Measurements from ENCODE around the gene RNLS. TPM values are rescaled to one million over a fixed set of nuclear protein-coding genes. Genes with fewer than 3 reads are reported as not detected.

The RNLS gene
- total RNA-seq, 1 experiment from 2014 or later: not detected

- POLR2A ChIA-PET: interaction anchor here (1.0 to 1.5 kb wide), 3 partner anchors 10 to 524 kb away, joined by 3 read pairs; no protein-coding TSS in a partner anchor
- no TSS peak for BruUV-seq (replicated peaks)
- ATAC-seq (no peak; the same call in 1 of the 2 replicates), DNase-seq (ENCODE audit: low read depth, low spot score) (no peak)
- H2AFZ ChIP-seq (ENCODE audit: low read depth, low read length, poor library complexity, severe bottlenecking): peak overlapping the region; percentile 86
- H3K27ac ChIP-seq (ENCODE audit: low read depth, low read length): peak overlapping the region; percentile 15
- TF ChIP-seq FOSL1 (IDR thresholded peaks at IDR 0.05; ENCODE audit: low read depth): no peak
- TF ChIP-seq SIN3A (IDR thresholded peaks at IDR 0.05; ENCODE audit: low read depth): no peak
- 0 out of 2 replicates have a peak, but pooled peaks have one; percentile 33 for TF ChIP-seq JUND (IDR thresholded peaks at IDR 0.05)
- RAD21 ChIA-PET (ENCODE audit: low non-redundant PET in 1 of 2, low total read pairs in 2 of 2, uncharacterized antibody in 2 of 2, unreplicated experiment in 2 of 2): no interaction called here
- no peaks in the 10 kb centered on the region for H3K79me2 ChIP-seq (ENCODE audit: insufficient read depth, low read length)
- no peaks in the 10 kb centered on the region for H4K20me1 ChIP-seq (ENCODE audit: insufficient read depth)
- H3K36me3 ChIP-seq (ENCODE audit: control insufficient read depth in 1 of 2, insufficient read depth in 2 of 2, low read length in 2 of 2): no peaks in the 10 kb centered on the region
- CTCF ChIA-PET: interaction anchor here (1.0 to 1.9 kb wide), 6 partner anchors 16 to 523 kb away, joined by 3 to 10 read pairs (median 5); partner anchors contain the start of genes KLLN and PTEN
- peak overlapping the region; percentile 27 for H3K9ac ChIP-seq (ENCODE audit: low read length)
- intact Hi-C loops (cut with micrococcal nuclease): loop anchor here (2.0 to 10.0 kb wide), 2 partner anchors 523 to 851 kb away; partner anchors contain the start of genes KLLN and PTEN
- no peaks in the 10 kb centered on the region for H3K27me3 ChIP-seq (ENCODE audit: insufficient read depth, low read length)
- H3K4me1 ChIP-seq (ENCODE audit: control insufficient read depth in 1 of 2, insufficient read depth in 2 of 2, low read length in 2 of 2): peaks cover 26 to 30% of the 10 kb centered on the region in 2 experiments
- H3K4me2 ChIP-seq (ENCODE audit: low read length): peak overlapping the region; percentile 85
- H3K4me3 ChIP-seq (replicated peaks in 1 of 2; ENCODE audit: low read depth in 1 of 2, low read length in 2 of 2): peak overlapping the region in 1 of 2 experiments; percentile 51; a peak in 3 of 4 replicates
- H3K9me2 ChIP-seq (ENCODE audit: insufficient read depth): no peaks in the 10 kb centered on the region
- no peaks in the 10 kb centered on the region for H3K9me3 ChIP-seq (ENCODE audit: control insufficient read depth in 1 of 2, insufficient read depth in 1 of 2, low read depth in 1 of 2, low read length in 2 of 2)
Measured at GRCh38 chr10:88386204-88386788, 196.8 kb downstream of the RNLS start.

GRCh38 chr10:88385601-88386203 is 197.4 kb downstream of the RNLS start:
- ATAC-seq: peak; percentile 92
- intact Hi-C loops (cut with micrococcal nuclease): loop anchor here (2.0 to 10.0 kb wide), 2 partner anchors 523 to 851 kb away; partner anchors contain the start of genes KLLN and PTEN
- H3K4me3 ChIP-seq (replicated peaks in 1 of 2; ENCODE audit: low read depth in 1 of 2, low read length in 2 of 2): peak overlapping the region in 1 of 2 experiments; percentile 51; a peak in 3 of 4 replicates
- TF ChIP-seq, protein P1, sequence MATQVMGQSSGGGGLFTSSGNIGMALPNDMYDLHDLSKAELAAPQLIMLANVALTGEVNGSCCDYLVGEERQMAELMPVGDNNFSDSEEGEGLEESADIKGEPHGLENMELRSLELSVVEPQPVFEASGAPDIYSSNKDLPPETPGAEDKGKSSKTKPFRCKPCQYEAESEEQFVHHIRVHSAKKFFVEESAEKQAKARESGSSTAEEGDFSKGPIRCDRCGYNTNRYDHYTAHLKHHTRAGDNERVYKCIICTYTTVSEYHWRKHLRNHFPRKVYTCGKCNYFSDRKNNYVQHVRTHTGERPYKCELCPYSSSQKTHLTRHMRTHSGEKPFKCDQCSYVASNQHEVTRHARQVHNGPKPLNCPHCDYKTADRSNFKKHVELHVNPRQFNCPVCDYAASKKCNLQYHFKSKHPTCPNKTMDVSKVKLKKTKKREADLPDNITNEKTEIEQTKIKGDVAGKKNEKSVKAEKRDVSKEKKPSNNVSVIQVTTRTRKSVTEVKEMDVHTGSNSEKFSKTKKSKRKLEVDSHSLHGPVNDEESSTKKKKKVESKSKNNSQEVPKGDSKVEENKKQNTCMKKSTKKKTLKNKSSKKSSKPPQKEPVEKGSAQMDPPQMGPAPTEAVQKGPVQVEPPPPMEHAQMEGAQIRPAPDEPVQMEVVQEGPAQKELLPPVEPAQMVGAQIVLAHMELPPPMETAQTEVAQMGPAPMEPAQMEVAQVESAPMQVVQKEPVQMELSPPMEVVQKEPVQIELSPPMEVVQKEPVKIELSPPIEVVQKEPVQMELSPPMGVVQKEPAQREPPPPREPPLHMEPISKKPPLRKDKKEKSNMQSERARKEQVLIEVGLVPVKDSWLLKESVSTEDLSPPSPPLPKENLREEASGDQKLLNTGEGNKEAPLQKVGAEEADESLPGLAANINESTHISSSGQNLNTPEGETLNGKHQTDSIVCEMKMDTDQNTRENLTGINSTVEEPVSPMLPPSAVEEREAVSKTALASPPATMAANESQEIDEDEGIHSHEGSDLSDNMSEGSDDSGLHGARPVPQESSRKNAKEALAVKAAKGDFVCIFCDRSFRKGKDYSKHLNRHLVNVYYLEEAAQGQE (IDR thresholded peaks at IDR 0.05; ENCODE audit: low read depth): no peak
- TF ChIP-seq ZNF274 (IDR thresholded peaks at IDR 0.05; ENCODE audit: low read depth, low read length) (no peak), EZH2phosphoT487 (IDR thresholded peaks at IDR 0.05; ENCODE audit: borderline replicate concordance) (no peak), RAD21 (IDR thresholded peaks at IDR 0.05; ENCODE audit: low read depth) (peak; percentile 45), ZFX (IDR thresholded peaks at IDR 0.05) (no peak), CEBPB (IDR thresholded peaks at IDR 0.05; ENCODE audit: low read depth) (no peak), FOSL1 (IDR thresholded peaks at IDR 0.05; ENCODE audit: low read depth) (peak; percentile 50), TCF7L2 (IDR thresholded peaks at IDR 0.05; ENCODE audit: borderline replicate concordance, extremely low read depth, insufficient read depth, insufficient read length) (no peak), EZH2 (IDR thresholded peaks at IDR 0.05) (no peak), POLR2A (IDR thresholded peaks at IDR 0.05; ENCODE audit: borderline replicate concordance, extremely low read depth, insufficient read depth, insufficient read length) (no peak), EGR1 (IDR thresholded peaks at IDR 0.05; ENCODE audit: low read depth) (no peak)

More at GRCh38 chr10:88385601-88386203, 197.4 kb downstream of the RNLS start:
- Histone ChIP-seq H3K79me2 (ENCODE audit: insufficient read depth, low read length) (no peaks in the 10 kb centered on the region), H3K27me3 (ENCODE audit: insufficient read depth, low read length) (no peaks in the 10 kb centered on the region), H3K36me3 (ENCODE audit: control insufficient read depth in 1 of 2, insufficient read depth in 2 of 2, low read length in 2 of 2) (no peaks in the 10 kb centered on the region), H3K27ac (ENCODE audit: low read depth, low read length) (peak overlapping the region; percentile 15), H3K9ac (ENCODE audit: low read length) (peak overlapping the region; percentile 27), H3K9me2 (ENCODE audit: insufficient read depth) (no peaks in the 10 kb centered on the region), H3K4me1 (ENCODE audit: control insufficient read depth in 1 of 2, insufficient read depth in 2 of 2, low read length in 2 of 2) (peaks cover 26 to 30% of the 10 kb centered on the region in 2 experiments), H3K4me2 (ENCODE audit: low read length) (peak overlapping the region; percentile 85), H3K9me3 (ENCODE audit: control insufficient read depth in 1 of 2, insufficient read depth in 1 of 2, low read depth in 1 of 2, low read length in 2 of 2) (no peaks in the 10 kb centered on the region), H2AFZ (ENCODE audit: low read depth, low read length, poor library complexity, severe bottlenecking) (peak overlapping the region; percentile 86), H4K20me1 (ENCODE audit: insufficient read depth) (no peaks in the 10 kb centered on the region)
- POLR2A ChIA-PET: interaction anchor here (0.9 to 1.2 kb wide), 3 partner anchors 9 to 568 kb away, joined by 3 read pairs; partner anchors contain the start of gene ATAD1
- peak; percentile 75 for DNase-seq (ENCODE audit: low read depth, low spot score)
- CTCF ChIA-PET: interaction anchor here (1.0 to 1.9 kb wide), 6 partner anchors 16 to 523 kb away, joined by 3 to 10 read pairs (median 5); partner anchors contain the start of genes KLLN and PTEN
- RAD21 ChIA-PET (ENCODE audit: low non-redundant PET in 1 of 2, low total read pairs in 2 of 2, uncharacterized antibody in 2 of 2, unreplicated experiment in 2 of 2): no interaction called here
- BruUV-seq (replicated peaks): no TSS peak

Measured in HCT116 (cell line).